ENCODE results near the gene EBF3. TPM values are rescaled to one million over a fixed set of nuclear protein-coding genes. Genes with fewer than 3 reads are reported as not detected.

Gene EBF3
- total and polyA plus RNA-seq, 2 donors (not counting 3 experiments of a cell fraction or from before 2014, with no cell fraction given), result 0.92 to 2.7 TPM

GRCh38 chr10:129852829-129853561 is 111.1 kb downstream of the EBF3 start:
- no peak overlapping the region for H3K9ac ChIP-seq (replicated peaks; ENCODE audit: extremely low read depth, insufficient read depth, low read length)
- no TSS peak for BruUV-seq (replicated peaks)
- no peaks in the 10 kb centered on the region for H3K9me3 ChIP-seq (replicated peaks; ENCODE audit: control insufficient read depth, insufficient read depth, low read length)
- H3K4me1 ChIP-seq (ENCODE audit: control insufficient read depth, extremely low read depth, insufficient read depth, low read length), result no peaks in the 10 kb centered on the region
- H3K36me3 ChIP-seq (ENCODE audit: control insufficient read depth in 2 of 2, extremely low read depth in 1 of 2, insufficient read depth in 2 of 2, low read length in 2 of 2), result no peaks in the 10 kb centered on the region
- H3K4me3 ChIP-seq (replicated peaks in 1 of 3; ENCODE audit: insufficient read depth in 1 of 3, low read depth in 1 of 3, low read length in 3 of 3), result no peak overlapping the region
- no peaks in the 10 kb centered on the region for H3K27me3 ChIP-seq (ENCODE audit: control insufficient read depth in 2 of 2, insufficient read depth in 2 of 2, low read length in 2 of 2)
- TF ChIP-seq EZH2 (IDR thresholded peaks at IDR 0.05; ENCODE audit: borderline replicate concordance, low read depth, low read length, severe bottlenecking) (no peak), GATA2 (IDR thresholded peaks at IDR 0.05; ENCODE audit: insufficient read depth, insufficient read length, low read depth, low read length) (no peak), POLR2A (IDR thresholded peaks at IDR 0.05; ENCODE audit: low read depth, low read length) (no peak), JUN (IDR thresholded peaks at IDR 0.05; ENCODE audit: borderline replicate concordance, insufficient read depth, insufficient read length, low read depth) (no peak), FOS (IDR thresholded peaks at IDR 0.05; ENCODE audit: borderline replicate concordance, insufficient read depth, low read length) (no peak), POLR2AphosphoS5 (IDR thresholded peaks at IDR 0.05; ENCODE audit: insufficient read depth, low read depth, low read length) (no peak), MYC (IDR thresholded peaks at IDR 0.05; ENCODE audit: low read depth, low read length) (no peak)
- TF ChIP-seq, protein P1, sequence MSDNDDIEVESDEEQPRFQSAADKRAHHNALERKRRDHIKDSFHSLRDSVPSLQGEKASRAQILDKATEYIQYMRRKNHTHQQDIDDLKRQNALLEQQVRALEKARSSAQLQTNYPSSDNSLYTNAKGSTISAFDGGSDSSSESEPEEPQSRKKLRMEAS (IDR thresholded peaks at IDR 0.05; ENCODE audit: insufficient read depth, insufficient read length), result no peak
- TF ChIP-seq, protein P2, sequence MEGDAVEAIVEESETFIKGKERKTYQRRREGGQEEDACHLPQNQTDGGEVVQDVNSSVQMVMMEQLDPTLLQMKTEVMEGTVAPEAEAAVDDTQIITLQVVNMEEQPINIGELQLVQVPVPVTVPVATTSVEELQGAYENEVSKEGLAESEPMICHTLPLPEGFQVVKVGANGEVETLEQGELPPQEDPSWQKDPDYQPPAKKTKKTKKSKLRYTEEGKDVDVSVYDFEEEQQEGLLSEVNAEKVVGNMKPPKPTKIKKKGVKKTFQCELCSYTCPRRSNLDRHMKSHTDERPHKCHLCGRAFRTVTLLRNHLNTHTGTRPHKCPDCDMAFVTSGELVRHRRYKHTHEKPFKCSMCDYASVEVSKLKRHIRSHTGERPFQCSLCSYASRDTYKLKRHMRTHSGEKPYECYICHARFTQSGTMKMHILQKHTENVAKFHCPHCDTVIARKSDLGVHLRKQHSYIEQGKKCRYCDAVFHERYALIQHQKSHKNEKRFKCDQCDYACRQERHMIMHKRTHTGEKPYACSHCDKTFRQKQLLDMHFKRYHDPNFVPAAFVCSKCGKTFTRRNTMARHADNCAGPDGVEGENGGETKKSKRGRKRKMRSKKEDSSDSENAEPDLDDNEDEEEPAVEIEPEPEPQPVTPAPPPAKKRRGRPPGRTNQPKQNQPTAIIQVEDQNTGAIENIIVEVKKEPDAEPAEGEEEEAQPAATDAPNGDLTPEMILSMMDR (IDR thresholded peaks at IDR 0.05; ENCODE audit: extremely low read depth in 1 of 2, insufficient read depth in 1 of 2, low read depth in 1 of 2, low read length in 2 of 2), result no peak
- dilution Hi-C loops (cut with MboI; ENCODE audit: extremely low pct_ligation_motif_present, low sequenced_read_pairs), result no loop called here
- FAIRE-seq (no peak), DNase-seq (ENCODE audit: low read depth, low spot score) (no peak)
- intact Hi-C loops (cut with micrococcal nuclease), result no loop called here
- ChIA-PET CTCF (no interaction called here), POLR2A (no interaction called here)
- no peaks in the 10 kb centered on the region for H4K20me1 ChIP-seq (replicated peaks; ENCODE audit: control insufficient read depth, extremely low read depth, insufficient read depth, low read length)
- H3K27ac ChIP-seq (ENCODE audit: insufficient read depth, low read depth, low read length), result no peak overlapping the region
- no peaks in the 10 kb centered on the region for H3K79me2 ChIP-seq (ENCODE audit: control insufficient read depth, insufficient read depth, low read length)
- H3K4me2 ChIP-seq (ENCODE audit: insufficient read depth, low read length), result no peak overlapping the region
- no peaks in the 10 kb centered on the region for H3K9me1 ChIP-seq (replicated peaks; ENCODE audit: control insufficient read depth, extremely low read depth, insufficient read depth, low read length)
- no peak overlapping the region for H2AFZ ChIP-seq (ENCODE audit: low read depth, low read length)
